ENCODE measurements around the gene RBM19.

DNA sequence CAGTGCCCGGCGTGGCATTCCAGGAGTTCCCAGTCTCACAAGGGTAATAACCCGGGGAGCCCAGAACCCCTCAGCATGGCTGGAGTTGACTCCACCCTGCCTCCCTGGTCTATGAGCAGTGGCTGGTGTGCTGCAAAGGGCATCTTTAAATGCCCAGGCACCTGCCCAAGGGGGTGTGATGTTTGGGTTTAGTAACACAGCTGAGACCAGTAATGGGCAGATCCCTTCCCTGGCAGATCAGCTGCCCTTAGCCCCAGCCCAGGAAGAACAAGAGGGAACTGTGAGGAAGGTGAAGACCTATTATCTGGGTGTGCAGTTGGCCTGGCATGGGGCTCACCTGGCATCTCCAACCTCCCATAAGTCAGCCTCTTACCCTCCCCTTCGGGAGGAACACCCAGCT, 35.9 kb downstream of the RBM19 start:
- TF ChIP-seq CTCF (IDR thresholded peaks at IDR 0.05) (no peak), POLR2A (IDR thresholded peaks at IDR 0.05) (no peak), EP300 (IDR thresholded peaks at IDR 0.05) (no peak)
